Left lung (tissue), 10 donors: ENCODE data around the gene FAM50B. TPM values are rescaled to one million over a fixed set of nuclear protein-coding genes. Genes with fewer than 3 reads are reported as not detected.

Experiments used
- ATAC-seq: fragments of 200-7000 bp; cut with Tn5 transposase; one replicate; pipeline ENCODE4 v1.9.1; 2020; ENCODE audit warnings: moderate library complexity
- DNase-seq, 4 donors: peaks; one replicate each; pipeline ENCODE4 v3.0.0-alpha.2; 2013 to 2020
- H3K27ac ChIP-seq, 2 donors: fragments of 200-600 bp; sonication (generic) in 1 of 2; one replicate each; pipeline versions ENCODE4 v1.5.0 to v1.8.0; 2020 to 2021
- H3K27me3 ChIP-seq, 2 donors: fragments of 200-600 bp; sonication (generic) in 1 of 2; one replicate each; pipeline versions ENCODE4 v1.5.0 to v1.8.0; 2020 to 2021
- H3K36me3 ChIP-seq, 2 donors: fragments of 200-600 bp; sonication (generic) in 1 of 2; one replicate each; pipeline versions ENCODE4 v1.5.0 to v1.8.0; 2020 to 2021
- H3K4me1 ChIP-seq, 2 donors: fragments of 200-600 bp; one replicate each; pipeline ENCODE4 v1.8.0; 2021
- H3K4me3 ChIP-seq, 2 donors: fragments of 200-600 bp; sonication (generic) in 1 of 2; one replicate each; pipeline versions ENCODE4 v1.5.0 to v1.8.0; 2020 to 2021; ENCODE audit warnings: mild to moderate bottlenecking in 1 of 2
- H3K9me3 ChIP-seq, 2 donors: fragments of 200-600 bp; sonication (generic) in 1 of 2; one replicate each; pipeline versions ENCODE4 v1.5.0 to v1.8.0; 2020 to 2021
- intact Hi-C, 2 donors: fragments of 100-400 bp; cut with DNase I; formaldehyde crosslinking; loops; one replicate each; pipeline versions ENCODE4 v1.11.2 to v1.14.2; 2022
- polyA plus RNA-seq, 6 donors: library from polyadenylated mRNA; unstranded; fragments of 120-200 nt; gene quantifications; one replicate each; pipeline ENCODE4 v1.2.1, GENCODE V29; 2013; ENCODE audit not compliant: insufficient read length in 6 of 6
- total RNA-seq, 2 donors: library from RNA; stranded (reverse); fragmentation: NEBNext Ultra II Directional; extraction: Animal tissue kit (Norgen Biotek cat#: 25700); gene quantifications; one replicate each; pipeline ENCODE4 v1.2.1, GENCODE V29; 2021
- TF ChIP-seq, protein P1 (sequence below), 2 donors: fragments of 200-600 bp; sonication (generic) in 1 of 2; IDR thresholded peaks; one replicate each; pipeline versions ENCODE4 v1.5.0 to v1.8.0; 2021; ENCODE audit warnings: antibody characterized with exemption in 2 of 2
- donor health status: DM: no; HTN: yes; CAD: no.
- donor health status: DM: no; HTN: no; CAD: no.

The FAM50B gene
- total and polyA plus RNA-seq, 8 donors, result 8.5 to 20.3 (median 11.0) TPM

- Histone ChIP-seq H3K4me3 (no peak overlapping the region), H3K4me1 (no peaks in the 10 kb centered on the region), H3K9me3 (no peaks in the 10 kb centered on the region), H3K36me3 (no peaks in the 10 kb centered on the region), H3K27me3 (no peaks in the 10 kb centered on the region), H3K27ac (no peak overlapping the region)
- intact Hi-C loops, result no loop called here
- TF ChIP-seq, protein P1, sequence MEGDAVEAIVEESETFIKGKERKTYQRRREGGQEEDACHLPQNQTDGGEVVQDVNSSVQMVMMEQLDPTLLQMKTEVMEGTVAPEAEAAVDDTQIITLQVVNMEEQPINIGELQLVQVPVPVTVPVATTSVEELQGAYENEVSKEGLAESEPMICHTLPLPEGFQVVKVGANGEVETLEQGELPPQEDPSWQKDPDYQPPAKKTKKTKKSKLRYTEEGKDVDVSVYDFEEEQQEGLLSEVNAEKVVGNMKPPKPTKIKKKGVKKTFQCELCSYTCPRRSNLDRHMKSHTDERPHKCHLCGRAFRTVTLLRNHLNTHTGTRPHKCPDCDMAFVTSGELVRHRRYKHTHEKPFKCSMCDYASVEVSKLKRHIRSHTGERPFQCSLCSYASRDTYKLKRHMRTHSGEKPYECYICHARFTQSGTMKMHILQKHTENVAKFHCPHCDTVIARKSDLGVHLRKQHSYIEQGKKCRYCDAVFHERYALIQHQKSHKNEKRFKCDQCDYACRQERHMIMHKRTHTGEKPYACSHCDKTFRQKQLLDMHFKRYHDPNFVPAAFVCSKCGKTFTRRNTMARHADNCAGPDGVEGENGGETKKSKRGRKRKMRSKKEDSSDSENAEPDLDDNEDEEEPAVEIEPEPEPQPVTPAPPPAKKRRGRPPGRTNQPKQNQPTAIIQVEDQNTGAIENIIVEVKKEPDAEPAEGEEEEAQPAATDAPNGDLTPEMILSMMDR (IDR thresholded peaks at IDR 0.05), result no peak
- no peak for DNase-seq
- ATAC-seq, result no peak
Measured at GRCh38 chr6:3855866-3856265, 6.7 kb downstream of the FAM50B start.

DNA sequence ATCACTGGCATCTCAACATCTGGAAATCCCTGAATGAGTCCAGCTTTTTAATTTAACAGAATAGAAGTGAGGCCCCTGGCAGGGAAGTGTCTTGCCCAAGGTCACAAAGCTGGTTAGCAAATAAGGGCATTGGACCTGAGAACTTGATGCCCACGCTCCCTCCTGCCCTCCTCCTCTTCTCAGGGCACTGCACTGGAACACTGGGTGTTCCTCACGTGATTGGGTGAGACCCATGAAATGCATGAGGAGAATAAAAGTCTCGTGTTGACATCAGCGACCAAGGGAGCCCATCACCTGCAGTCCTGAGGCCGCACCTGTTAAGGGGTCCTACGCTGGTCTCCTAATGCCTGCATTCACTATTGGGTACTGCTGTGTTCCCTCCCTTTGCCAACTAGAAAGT is 7.4 kb downstream of the FAM50B start:
- Histone ChIP-seq H3K27ac (no peak overlapping the region), H3K9me3 (no peaks in the 10 kb centered on the region), H3K36me3 (no peaks in the 10 kb centered on the region), H3K4me3 (no peak overlapping the region), H3K27me3 (no peaks in the 10 kb centered on the region), H3K4me1 (no peaks in the 10 kb centered on the region)
- intact Hi-C loops, result no loop called here
- ATAC-seq (no peak), DNase-seq (no peak)
- TF ChIP-seq, protein P1 (IDR thresholded peaks at IDR 0.05), result no peak

DNA sequence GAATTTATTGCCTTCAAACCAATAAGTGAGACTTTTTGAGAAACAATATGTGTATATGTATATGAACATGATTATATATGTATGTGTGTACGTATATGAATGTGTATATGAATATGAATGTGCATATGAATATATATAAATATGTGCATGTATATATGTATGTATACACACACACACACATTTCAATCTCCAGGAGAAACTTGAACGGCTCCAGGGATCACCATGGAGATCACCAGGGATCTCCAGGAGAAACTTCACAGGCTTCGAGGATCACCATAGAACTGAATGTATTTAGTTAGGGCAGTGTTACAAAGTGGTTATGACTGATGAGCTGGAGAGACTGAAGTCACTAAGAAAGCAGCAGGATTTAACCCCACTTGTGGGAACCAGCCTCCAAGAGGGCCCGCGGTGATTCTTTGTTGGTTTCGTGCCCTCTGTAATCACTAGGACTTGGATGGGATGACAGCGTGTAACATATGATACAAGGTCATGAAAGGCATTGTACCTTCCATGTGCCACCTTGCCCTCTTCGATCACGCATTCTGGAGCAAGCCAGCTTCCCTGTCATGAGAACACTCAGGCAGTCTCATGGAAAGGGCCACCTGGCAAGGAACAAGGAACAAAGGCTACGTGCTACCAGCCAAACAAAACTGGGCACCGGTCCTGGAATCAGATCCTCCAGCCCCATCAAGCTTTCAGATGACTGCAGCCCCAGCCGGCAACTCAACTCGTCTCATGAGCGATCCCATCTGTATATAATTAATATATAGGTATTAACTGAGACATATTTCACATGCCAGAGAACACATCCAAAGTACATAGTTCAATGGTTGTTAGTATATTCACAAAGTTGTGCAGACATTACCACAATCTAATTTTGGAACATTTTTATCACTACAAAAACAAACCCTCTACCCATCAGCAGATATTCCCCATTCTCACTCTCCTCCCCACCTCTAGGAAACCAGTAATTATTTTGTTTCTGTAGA is 8.6 kb downstream of the FAM50B start:
- no peak for ATAC-seq
- Histone ChIP-seq H3K4me3 (no peak overlapping the region), H3K27me3 (no peaks in the 10 kb centered on the region), H3K4me1 (no peaks in the 10 kb centered on the region), H3K27ac (no peak overlapping the region), H3K36me3 (no peaks in the 10 kb centered on the region), H3K9me3 (no peaks in the 10 kb centered on the region)
- intact Hi-C loops, result no loop called here
- DNase-seq, result no peak
- TF ChIP-seq, protein P1 (IDR thresholded peaks at IDR 0.05), result no peak

GRCh38 chr6:3859878-3860552 is 10.8 kb downstream of the FAM50B start:
- H3K27me3 ChIP-seq, result no peaks in the 10 kb centered on the region
- intact Hi-C loops, result no loop called here
- no peak overlapping the region for H3K4me3 ChIP-seq
- H3K4me1 ChIP-seq, result no peaks in the 10 kb centered on the region
- H3K9me3 ChIP-seq, result no peaks in the 10 kb centered on the region
- ATAC-seq (no peak), DNase-seq (no peak)
- H3K36me3 ChIP-seq, result no peaks in the 10 kb centered on the region
- TF ChIP-seq, protein P1 (IDR thresholded peaks at IDR 0.05), result no peak
- H3K27ac ChIP-seq, result no peak overlapping the region

GRCh38 chr6:3861424-3861823 is 12.3 kb downstream of the FAM50B start:
- H3K27me3 ChIP-seq, result no peaks in the 10 kb centered on the region
- no peaks in the 10 kb centered on the region for H3K36me3 ChIP-seq
- no peak for DNase-seq
- no peak for ATAC-seq
- no peaks in the 10 kb centered on the region for H3K9me3 ChIP-seq
- intact Hi-C loops, result no loop called here
- TF ChIP-seq, protein P1 (IDR thresholded peaks at IDR 0.05), result no peak
- no peaks in the 10 kb centered on the region for H3K4me1 ChIP-seq
- no peak overlapping the region for H3K27ac ChIP-seq
- H3K4me3 ChIP-seq, result no peak overlapping the region
